GM12891 (cell line): Measurements from ENCODE around the gene RANBP9.
A peak's percentile ranks its signal among the peaks of the same experiment; 100 is the strongest.

Experiments
- DNase-seq: peaks from one replicate; pipeline ENCODE4 v3.0.0; 2011; ENCODE audit warnings: low spot score; ENCODE audit not compliant: insufficient read length
- FAIRE-seq: peaks from 2 replicates; lab custom pipeline; 2011; peaks lifted over from hg19 to GRCh38; lab: Jason Lieb, UNC
- PAX5 ChIP-seq: IDR thresholded peaks from 2 replicates; pipeline ENCODE4 v1.6.1; 2011; ENCODE audit warnings: low read length, moderate library complexity, mild to moderate bottlenecking; ENCODE audit not compliant: insufficient read depth, severe bottlenecking
- POLR2A ChIP-seq: IDR thresholded peaks from 2 replicates; pipeline ENCODE4 v1.6.1; 2011; ENCODE audit warnings: low read depth, low read length, control low read depth
- POLR2AphosphoS5 ChIP-seq: IDR thresholded peaks from 2 replicates; pipeline ENCODE4 v1.6.1; 2011; ENCODE audit warnings: low read depth, low read length, control low read depth
- POU2F2 ChIP-seq: IDR thresholded peaks from 2 replicates; pipeline ENCODE4 v1.6.1; 2011; ENCODE audit warnings: low read depth, mild to moderate bottlenecking, control low read depth, low read length, moderate library complexity
- SPI1 ChIP-seq: IDR thresholded peaks from 2 replicates; pipeline ENCODE4 v1.6.1; 2011; ENCODE audit warnings: low read depth, low read length, control low read depth
- TAF1 ChIP-seq: IDR thresholded peaks from 2 replicates; pipeline ENCODE4 v1.6.1; 2011; ENCODE audit warnings: low read depth, low read length, control low read depth

RANBP9 gene

GRCh38 chr6:13712599-13712898 lies 914 bp upstream of the RANBP9 start:
- TF ChIP-seq POU2F2 (no peak), TAF1 (no peak), SPI1 (peak; percentile 79)
- FAIRE-seq (peak; percentile 40), DNase-seq (no peak)

DNA sequence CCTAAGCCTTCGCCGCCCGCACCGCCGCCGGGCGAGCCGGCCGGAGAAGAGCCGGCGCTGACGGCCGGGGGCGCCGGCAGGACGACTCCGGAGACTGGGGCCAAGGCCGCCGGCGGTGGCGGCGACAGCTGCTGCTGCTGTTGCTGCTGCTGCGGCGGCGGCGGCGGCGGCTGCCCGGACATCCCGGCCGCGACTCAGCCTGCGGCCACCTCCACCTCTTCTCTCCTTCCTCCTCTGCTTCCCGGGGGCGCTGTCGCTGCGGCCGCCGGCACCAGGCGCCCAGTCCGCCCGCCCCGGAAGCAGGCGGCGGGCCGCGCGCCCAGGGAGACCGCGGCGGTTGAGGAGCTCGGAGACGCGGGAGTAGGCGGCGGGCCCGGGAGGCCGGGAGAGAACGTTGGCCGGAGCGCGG lies 307 bp downstream of the RANBP9 start:
- FAIRE-seq, result no peak

DNA sequence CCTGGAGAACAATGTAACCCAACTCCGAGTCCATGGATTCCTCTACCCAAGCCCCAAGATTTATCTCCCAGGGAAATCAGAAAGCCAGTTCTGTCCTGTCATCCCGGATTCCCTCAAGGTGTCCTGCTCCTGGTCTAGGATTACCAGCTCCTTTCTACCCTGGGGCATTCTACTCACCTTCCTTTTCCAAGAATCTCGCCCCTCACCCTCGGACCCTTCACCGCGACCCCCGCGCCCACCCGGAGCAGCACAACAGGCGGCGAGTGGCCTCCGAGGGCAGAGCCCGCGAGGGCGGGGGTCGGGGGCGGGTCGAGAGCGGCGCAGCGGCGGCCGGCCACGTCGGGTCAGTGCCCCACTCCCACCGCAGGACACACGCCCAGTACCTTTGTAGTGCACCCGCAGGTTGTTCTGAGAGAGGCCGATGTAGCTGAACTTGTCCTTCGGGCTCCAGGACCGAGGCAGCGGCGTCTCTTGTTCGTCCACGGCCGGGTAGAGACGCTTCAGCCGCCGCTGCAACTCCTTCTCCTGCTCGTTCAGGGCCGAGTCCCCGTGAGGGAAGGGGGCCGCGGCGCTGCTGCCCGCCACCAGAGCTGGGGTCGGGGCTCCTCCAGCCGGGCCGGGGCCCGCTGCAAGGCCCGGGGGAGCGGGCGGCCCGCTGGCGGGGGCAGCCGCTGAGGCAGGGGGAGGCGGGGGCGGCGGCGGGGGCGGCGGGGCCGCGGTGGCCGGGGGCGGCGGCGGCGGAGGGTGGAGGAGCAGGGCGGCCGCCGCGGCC lies 897 bp downstream of the RANBP9 start:
- DNase-seq (peak; percentile 33), FAIRE-seq (peak; percentile 20)
- TF ChIP-seq SPI1 (no peak), TAF1 (no peak), PAX5 (no peak), POLR2A (no peak), POU2F2 (no peak), POLR2AphosphoS5 (no peak)

More for the DNA sequence above, 307 bp downstream of the RANBP9 start:
- TF ChIP-seq PAX5 (no peak), TAF1 (no peak), POLR2AphosphoS5 (no peak), POU2F2 (no peak), POLR2A (no peak), SPI1 (no peak)
- DNase-seq, result no peak

- FAIRE-seq, result peak; percentile 41
- DNase-seq, result no peak
- TF ChIP-seq POLR2AphosphoS5 (no peak), TAF1 (no peak), POU2F2 (no peak), POLR2A (no peak), SPI1 (no peak), PAX5 (no peak)
These were observed 1.7 kb downstream of the RANBP9 start for GRCh38 chr6:13709689-13710551.

GRCh38 chr6:13708736-13709135 lies 2.9 kb downstream of the RANBP9 start:
- TF ChIP-seq TAF1, result no peak
- TF ChIP-seq PAX5, result no peak
- no peak for DNase-seq
- FAIRE-seq, result peak; percentile 87

DNA sequence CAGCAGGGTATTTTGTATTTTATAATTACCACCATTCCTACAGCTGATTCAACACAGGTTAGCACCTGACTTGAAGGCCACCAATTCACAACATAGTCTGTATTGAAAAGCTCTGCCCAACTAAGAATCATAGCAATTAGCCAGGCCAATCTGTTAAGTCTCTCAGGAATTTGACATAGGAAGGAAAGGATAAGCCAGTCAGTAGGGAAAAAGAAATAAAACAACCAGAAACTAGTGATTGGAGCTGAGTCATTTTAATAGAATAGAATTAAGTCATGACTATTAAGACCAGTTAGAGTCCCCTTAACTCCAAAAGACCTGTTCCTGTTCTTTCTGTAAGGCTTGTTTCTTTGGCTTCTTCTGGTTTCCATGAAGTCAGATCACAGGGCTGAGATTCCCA lies 8.1 kb downstream of the RANBP9 start:
- no peak for TF ChIP-seq POLR2AphosphoS5
- TF ChIP-seq SPI1, result no peak
- no peak for TF ChIP-seq TAF1
- no peak for TF ChIP-seq POU2F2
- TF ChIP-seq POLR2A, result no peak
- no peak for TF ChIP-seq PAX5
- DNase-seq (no peak), FAIRE-seq (no peak)

DNA sequence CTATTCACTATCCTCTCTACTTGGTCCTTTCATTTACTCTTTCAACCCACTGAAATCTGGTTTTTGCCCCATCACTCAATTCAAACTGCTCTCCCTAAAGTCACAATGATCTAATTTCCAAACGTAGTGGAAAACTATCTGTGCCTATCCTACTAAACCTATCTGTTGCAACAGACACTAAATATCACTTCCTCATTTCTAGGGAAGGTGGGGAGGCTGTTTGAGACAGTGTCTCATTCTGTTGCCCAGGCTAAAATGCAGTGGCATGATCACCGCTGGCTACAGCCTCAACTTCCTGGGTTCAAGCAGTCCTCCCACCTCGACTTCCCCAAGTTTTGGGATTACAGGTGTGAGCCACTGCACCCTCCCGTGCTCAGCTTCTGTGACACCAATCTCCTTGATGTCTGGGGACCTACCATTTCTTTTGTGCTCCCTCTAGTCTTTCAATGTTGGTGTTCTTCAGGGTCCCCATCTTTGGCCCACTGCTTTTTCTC lies 8.8 kb downstream of the RANBP9 start:
- peak; percentile 86 for FAIRE-seq
- DNase-seq, result no peak
- TF ChIP-seq SPI1, result peak; percentile 98
- no peak for TF ChIP-seq TAF1
- no peak for TF ChIP-seq PAX5
- no peak for TF ChIP-seq POLR2A
- TF ChIP-seq POLR2AphosphoS5, result no peak
- TF ChIP-seq POU2F2, result no peak

DNA sequence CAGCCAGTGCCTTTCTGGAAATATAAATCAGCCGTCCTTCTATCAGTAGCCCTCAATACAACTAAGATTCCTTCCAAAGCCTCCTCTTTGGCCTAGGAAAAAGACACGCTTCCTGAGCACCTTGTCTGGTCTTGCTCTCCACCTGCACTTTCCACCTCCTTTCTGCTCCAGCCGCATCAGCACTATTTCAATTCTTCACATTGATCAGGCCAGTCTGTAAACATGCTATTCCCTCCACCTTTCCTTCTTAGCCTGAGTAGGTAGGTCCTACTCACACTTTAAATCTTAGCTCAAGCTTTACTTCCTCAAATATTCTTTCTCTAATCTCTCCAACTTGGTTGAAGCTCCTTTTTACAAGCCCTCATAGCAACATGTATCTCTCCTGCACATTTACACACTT lies 11.4 kb downstream of the RANBP9 start:
- DNase-seq (no peak), FAIRE-seq (peak; percentile 16)
- no peak for TF ChIP-seq POLR2A

GRCh38 chr6:13698715-13699114 lies 12.9 kb downstream of the RANBP9 start:
- no peak for DNase-seq
- TF ChIP-seq SPI1 (no peak), POLR2A (no peak), POLR2AphosphoS5 (no peak), TAF1 (no peak), PAX5 (no peak), POU2F2 (no peak)
- FAIRE-seq, result no peak

GRCh38 chr6:13697857-13698256 lies 13.8 kb downstream of the RANBP9 start:
- no peak for DNase-seq
- TF ChIP-seq TAF1 (no peak), POU2F2 (no peak)
- FAIRE-seq, result no peak
